Measurements from ENCODE around the gene KRT5.

Gene KRT5

DNA sequence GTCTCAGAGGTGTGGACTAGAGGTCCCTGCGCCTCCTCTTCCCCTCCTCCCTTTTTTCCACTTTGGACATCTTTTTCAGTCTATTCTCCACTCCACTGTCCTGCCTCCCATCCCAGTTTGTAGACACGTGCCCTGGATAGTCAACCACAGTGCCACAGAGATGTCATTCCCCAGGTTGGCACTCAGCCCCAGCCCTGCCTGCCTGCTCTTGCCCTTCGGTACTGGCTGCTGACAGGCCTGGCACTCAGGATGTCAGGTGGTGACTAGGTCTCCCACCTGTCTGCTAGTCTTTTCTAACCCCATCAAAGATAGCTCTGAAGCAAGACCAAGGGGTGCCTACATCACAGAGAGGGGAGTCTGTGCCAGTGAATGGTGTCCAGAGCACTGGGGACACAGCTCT is 16.9 kb upstream of the KRT5 start:
- Histone ChIP-seq H3K9ac (ENCODE audit: low read length) (no peak overlapping the region), H3K9me3 (ENCODE audit: control insufficient read depth, insufficient read depth, low read depth, low read length) (no peaks in the 10 kb centered on the region), H3K4me1 (ENCODE audit: control insufficient read depth, insufficient read depth, low read length) (no peaks in the 10 kb centered on the region; the same call in 1 of the 2 replicates), H3K4me3 (ENCODE audit: low read depth, low read length) (no peak overlapping the region), H3K27me3 (ENCODE audit: control insufficient read depth, insufficient read depth, low read length) (no peaks in the 10 kb centered on the region), H3K27ac (ENCODE audit: low read depth, low read length) (no peak overlapping the region), H3K36me3 (ENCODE audit: control insufficient read depth, insufficient read depth, low read length) (no peaks in the 10 kb centered on the region)

DNA sequence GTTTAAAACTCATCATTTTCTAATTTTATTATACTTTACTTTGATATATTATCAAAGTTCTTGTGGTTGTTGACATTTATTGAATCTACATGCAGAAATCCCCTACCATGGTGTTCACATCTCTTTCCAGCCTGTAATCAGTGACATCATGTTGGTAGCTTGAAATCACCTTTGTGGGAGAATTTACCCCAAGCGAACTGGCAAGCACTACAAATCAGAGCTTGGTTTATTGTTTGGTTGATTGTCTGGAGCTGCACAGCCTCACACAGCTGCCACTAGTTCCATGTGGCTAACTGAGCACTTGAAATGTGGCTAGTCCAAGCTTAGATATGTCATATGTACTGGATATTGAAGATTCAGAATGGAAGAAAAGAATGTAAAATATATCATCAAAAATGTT is 15.4 kb upstream of the KRT5 start:
- no peaks in the 10 kb centered on the region; the same call in 1 of the 2 replicates for H3K4me1 ChIP-seq (ENCODE audit: control insufficient read depth, insufficient read depth, low read length)
- no peak overlapping the region for H3K9ac ChIP-seq (ENCODE audit: low read length)
- no peaks in the 10 kb centered on the region for H3K36me3 ChIP-seq (ENCODE audit: control insufficient read depth, insufficient read depth, low read length)
- no peaks in the 10 kb centered on the region for H3K9me3 ChIP-seq (ENCODE audit: control insufficient read depth, insufficient read depth, low read depth, low read length)
- H3K4me3 ChIP-seq (ENCODE audit: low read depth, low read length) = no peak overlapping the region
- no peaks in the 10 kb centered on the region for H3K27me3 ChIP-seq (ENCODE audit: control insufficient read depth, insufficient read depth, low read length)
- H3K27ac ChIP-seq (ENCODE audit: low read depth, low read length) = no peak overlapping the region

DNA sequence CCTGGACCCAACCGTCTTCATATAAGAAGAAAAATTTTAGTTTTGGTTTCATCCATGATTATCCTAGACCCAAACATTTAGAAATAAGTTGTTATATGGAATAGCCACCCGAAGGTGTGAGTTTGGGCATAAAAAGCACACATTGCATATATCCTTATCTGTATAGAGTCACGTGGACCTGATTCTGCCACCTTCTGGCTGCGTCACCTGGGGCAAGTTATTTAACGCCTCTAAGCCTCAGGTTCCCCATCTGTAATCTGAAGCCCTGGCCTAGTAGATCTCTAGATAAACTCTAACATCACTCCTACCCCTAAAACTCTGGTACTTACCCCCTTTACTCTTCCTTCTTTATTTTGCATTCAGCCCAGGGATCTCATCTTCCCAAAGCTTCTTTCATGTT is 14.3 kb upstream of the KRT5 start:
- Histone ChIP-seq H3K9ac (ENCODE audit: low read length) (no peak overlapping the region), H3K4me1 (ENCODE audit: control insufficient read depth, insufficient read depth, low read length) (no peaks in the 10 kb centered on the region; the same call in 1 of the 2 replicates), H3K27me3 (ENCODE audit: control insufficient read depth, insufficient read depth, low read length) (no peaks in the 10 kb centered on the region), H3K27ac (ENCODE audit: low read depth, low read length) (no peak overlapping the region), H3K4me3 (ENCODE audit: low read depth, low read length) (no peak overlapping the region), H3K9me3 (ENCODE audit: control insufficient read depth, insufficient read depth, low read depth, low read length) (no peaks in the 10 kb centered on the region), H3K36me3 (ENCODE audit: control insufficient read depth, insufficient read depth, low read length) (no peaks in the 10 kb centered on the region)

DNA sequence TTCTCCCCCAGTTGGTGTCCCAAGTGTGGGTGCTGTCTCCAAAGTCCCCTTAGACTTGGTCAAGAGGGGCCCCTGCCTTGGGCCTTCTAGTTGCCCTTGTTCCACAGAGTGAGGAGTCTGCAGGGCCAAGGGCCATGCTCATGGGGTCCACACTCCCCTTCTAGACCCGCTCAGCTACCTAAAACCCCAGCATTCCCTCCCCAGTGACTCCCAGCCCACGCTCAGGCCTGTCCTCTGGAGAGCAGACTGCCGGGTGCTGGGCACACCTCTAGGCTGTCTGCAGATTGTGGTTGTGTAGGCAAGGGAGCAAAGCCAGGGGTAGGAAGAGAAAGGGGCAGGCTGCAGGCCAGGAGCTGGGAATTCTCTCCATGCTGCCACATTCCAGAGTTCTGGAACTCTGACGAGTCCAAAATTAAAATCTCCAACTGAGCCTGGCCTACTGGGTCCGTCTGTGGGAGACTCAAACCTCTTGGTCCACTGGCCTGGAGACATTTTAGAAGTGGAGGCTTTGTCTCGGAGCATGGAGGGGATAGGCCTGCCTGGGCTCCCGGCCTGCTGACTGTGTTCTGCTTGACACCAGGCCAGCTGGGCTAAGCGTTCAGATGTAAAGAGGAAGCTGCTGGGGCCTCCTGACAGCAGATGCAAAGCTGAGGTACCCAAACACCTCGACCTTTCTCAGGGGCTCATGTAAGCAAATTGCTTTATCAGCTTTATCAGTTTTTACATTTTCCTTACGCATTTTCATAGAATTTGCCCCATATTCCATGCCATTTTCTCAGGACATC is 13.7 kb upstream of the KRT5 start:
- Histone ChIP-seq H3K27me3 (ENCODE audit: control insufficient read depth, insufficient read depth, low read length) (no peaks in the 10 kb centered on the region), H3K9ac (ENCODE audit: low read length) (no peak overlapping the region), H3K4me1 (ENCODE audit: control insufficient read depth, insufficient read depth, low read length) (no peaks in the 10 kb centered on the region; the same call in 1 of the 2 replicates), H3K9me3 (ENCODE audit: control insufficient read depth, insufficient read depth, low read depth, low read length) (no peaks in the 10 kb centered on the region), H3K4me3 (ENCODE audit: low read depth, low read length) (no peak overlapping the region), H3K36me3 (ENCODE audit: control insufficient read depth, insufficient read depth, low read length) (no peaks in the 10 kb centered on the region), H3K27ac (ENCODE audit: low read depth, low read length) (no peak overlapping the region)

DNA sequence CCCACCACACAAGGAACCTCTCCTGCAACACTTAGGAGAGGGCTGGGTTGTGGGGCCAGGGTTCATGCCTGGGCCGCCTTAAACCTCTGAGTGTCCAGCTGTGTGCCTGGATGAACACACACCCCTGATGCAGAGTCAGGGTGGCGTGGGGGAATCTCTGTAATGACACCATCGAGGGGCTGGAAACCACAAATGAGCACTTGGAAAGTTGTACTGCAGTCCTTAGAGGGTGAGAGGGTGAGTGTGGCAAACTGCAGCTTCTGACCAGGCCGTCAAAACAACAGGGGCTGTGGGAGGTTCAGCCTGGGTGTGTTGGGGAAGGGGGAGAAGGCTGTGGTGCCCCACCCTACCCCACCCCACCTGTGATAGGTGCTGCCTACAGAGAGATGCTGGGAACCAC is 12.4 kb upstream of the KRT5 start:
- no peak overlapping the region for H3K9ac ChIP-seq (ENCODE audit: low read length)
- no peak overlapping the region for H3K27ac ChIP-seq (ENCODE audit: low read depth, low read length)
- no peaks in the 10 kb centered on the region for H3K36me3 ChIP-seq (ENCODE audit: control insufficient read depth, insufficient read depth, low read length)
- H3K27me3 ChIP-seq (ENCODE audit: control insufficient read depth, insufficient read depth, low read length) = no peaks in the 10 kb centered on the region
- H3K4me3 ChIP-seq (ENCODE audit: low read depth, low read length) = no peak overlapping the region
- no peaks in the 10 kb centered on the region for H3K9me3 ChIP-seq (ENCODE audit: control insufficient read depth, insufficient read depth, low read depth, low read length)
- H3K4me1 ChIP-seq (ENCODE audit: control insufficient read depth, insufficient read depth, low read length) = no peaks in the 10 kb centered on the region

DNA sequence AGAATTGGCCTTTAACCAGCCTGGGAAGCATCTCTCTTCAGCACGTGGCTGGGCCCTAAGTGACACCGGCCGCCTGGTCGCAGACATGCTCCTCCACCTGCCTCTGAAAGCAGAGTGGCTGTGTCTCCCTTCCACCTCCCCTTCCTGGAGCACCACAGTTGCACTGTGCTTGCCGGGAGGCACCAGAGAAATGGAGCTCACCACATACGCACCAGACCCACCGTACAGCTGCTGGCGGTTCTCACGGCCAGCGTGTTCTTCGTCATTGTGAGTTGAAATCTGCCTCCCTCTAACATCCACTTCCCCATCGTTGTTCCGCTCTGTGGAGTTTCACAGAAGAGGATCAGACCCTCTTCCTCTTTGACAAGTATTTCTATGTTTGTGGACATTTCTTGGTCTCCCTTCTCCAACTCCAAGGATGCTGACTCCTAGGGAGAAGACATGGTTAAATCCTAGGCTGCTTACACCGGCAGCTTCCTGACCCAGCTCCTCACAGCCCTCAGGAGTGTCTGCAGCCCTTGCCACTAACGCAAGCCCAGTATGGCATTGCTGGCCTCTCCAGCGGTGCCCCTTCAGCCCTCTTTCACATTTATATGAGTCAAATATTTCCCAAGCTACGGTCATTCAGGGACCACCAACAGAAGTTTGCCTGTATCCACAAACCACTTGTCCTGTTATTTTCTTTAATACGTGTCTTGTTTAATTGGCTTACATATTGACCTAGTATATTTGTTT is 11.5 kb upstream of the KRT5 start:
- Histone ChIP-seq H3K4me1 (ENCODE audit: control insufficient read depth, insufficient read depth, low read length) (no peaks in the 10 kb centered on the region), H3K27ac (ENCODE audit: low read depth, low read length) (no peak overlapping the region), H3K27me3 (ENCODE audit: control insufficient read depth, insufficient read depth, low read length) (no peaks in the 10 kb centered on the region), H3K4me3 (ENCODE audit: low read depth, low read length) (no peak overlapping the region), H3K9ac (ENCODE audit: low read length) (no peak overlapping the region), H3K9me3 (ENCODE audit: control insufficient read depth, insufficient read depth, low read depth, low read length) (no peaks in the 10 kb centered on the region), H3K36me3 (ENCODE audit: control insufficient read depth, insufficient read depth, low read length) (no peaks in the 10 kb centered on the region)

DNA sequence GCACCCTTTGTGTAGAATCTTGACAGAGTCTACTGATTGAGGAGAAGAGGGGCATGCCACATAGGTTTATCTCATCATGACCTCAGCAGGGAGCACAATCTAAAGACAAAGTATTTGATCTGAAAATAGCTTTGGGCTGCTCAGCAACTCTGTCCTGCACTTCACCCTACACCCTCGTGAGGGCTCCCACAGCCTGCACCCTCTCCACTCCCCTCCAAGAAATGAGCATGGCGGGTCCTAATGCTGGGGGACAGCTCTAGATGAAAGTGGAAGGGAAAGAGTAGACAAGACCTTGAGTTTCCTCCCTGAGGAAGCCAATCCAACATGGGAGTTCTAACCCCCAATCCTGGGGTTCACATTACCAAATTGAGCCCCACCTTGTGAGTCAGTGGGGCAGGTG is 10.7 kb upstream of the KRT5 start:
- Histone ChIP-seq H3K9ac (ENCODE audit: low read length) (no peak overlapping the region), H3K36me3 (ENCODE audit: control insufficient read depth, insufficient read depth, low read length) (no peaks in the 10 kb centered on the region), H3K27me3 (ENCODE audit: control insufficient read depth, insufficient read depth, low read length) (no peaks in the 10 kb centered on the region), H3K27ac (ENCODE audit: low read depth, low read length) (no peak overlapping the region), H3K4me3 (ENCODE audit: low read depth, low read length) (no peak overlapping the region), H3K4me1 (ENCODE audit: control insufficient read depth, insufficient read depth, low read length) (no peaks in the 10 kb centered on the region), H3K9me3 (ENCODE audit: control insufficient read depth, insufficient read depth, low read depth, low read length) (no peaks in the 10 kb centered on the region)

DNA sequence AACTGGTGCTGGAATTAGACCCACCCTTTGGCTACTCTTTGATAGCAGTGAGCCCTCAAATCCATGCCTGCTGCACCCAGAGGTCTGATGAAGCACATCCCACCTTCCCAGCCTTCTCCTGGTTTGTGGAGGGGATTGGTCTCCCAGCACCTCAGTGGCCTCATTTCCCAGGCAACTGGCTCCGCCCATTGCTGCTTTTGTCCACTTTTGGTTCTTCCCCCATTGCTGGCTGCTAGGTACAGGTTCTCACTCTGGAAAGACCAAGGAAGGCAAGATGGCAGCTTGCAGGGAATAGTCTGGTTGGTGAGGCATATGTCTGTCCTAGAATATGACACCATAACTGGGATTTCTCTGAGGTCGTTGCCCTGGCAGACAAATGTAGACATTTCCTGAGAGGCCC is 10.2 kb upstream of the KRT5 start:
- no peaks in the 10 kb centered on the region for H3K9me3 ChIP-seq (ENCODE audit: control insufficient read depth, insufficient read depth, low read depth, low read length)
- no peak overlapping the region for H3K4me3 ChIP-seq (ENCODE audit: low read depth, low read length)

DNA sequence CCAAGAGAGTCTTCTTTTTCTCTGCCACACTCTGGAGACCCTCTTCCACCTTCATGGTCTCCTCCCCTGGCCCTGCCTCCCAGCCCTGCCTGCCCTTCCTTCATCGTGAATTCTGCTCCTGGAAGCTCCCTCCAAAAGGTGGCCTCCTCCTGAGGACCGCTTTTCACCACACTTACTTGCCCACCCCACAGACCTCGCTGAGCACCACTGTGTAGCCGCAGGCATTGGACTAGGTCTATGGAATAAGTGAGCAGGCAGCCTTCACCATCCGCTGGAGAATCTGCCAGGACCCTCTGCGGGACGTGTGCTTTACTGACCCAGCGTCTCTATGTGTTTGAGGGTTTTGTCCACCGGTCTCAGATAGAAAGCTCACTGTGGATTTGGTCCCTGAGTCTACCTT is 9.7 kb upstream of the KRT5 start:
- H3K9ac ChIP-seq (ENCODE audit: low read length) = no peak overlapping the region
- H3K27me3 ChIP-seq (ENCODE audit: control insufficient read depth, insufficient read depth, low read length) = no peaks in the 10 kb centered on the region
- H3K4me3 ChIP-seq (ENCODE audit: low read depth, low read length) = no peak overlapping the region
- no peaks in the 10 kb centered on the region for H3K9me3 ChIP-seq (ENCODE audit: control insufficient read depth, insufficient read depth, low read depth, low read length)
- H3K36me3 ChIP-seq (ENCODE audit: control insufficient read depth, insufficient read depth, low read length) = no peaks in the 10 kb centered on the region
- H3K27ac ChIP-seq (ENCODE audit: low read depth, low read length) = no peak overlapping the region
- no peaks in the 10 kb centered on the region for H3K4me1 ChIP-seq (ENCODE audit: control insufficient read depth, insufficient read depth, low read length)

More for the DNA sequence above, 10.2 kb upstream of the KRT5 start:
- no peak overlapping the region for H3K27ac ChIP-seq (ENCODE audit: low read depth, low read length)
- no peak overlapping the region for H3K9ac ChIP-seq (ENCODE audit: low read length)
- no peaks in the 10 kb centered on the region for H3K36me3 ChIP-seq (ENCODE audit: control insufficient read depth, insufficient read depth, low read length)
- no peaks in the 10 kb centered on the region for H3K27me3 ChIP-seq (ENCODE audit: control insufficient read depth, insufficient read depth, low read length)
- H3K4me1 ChIP-seq (ENCODE audit: control insufficient read depth, insufficient read depth, low read length) = no peaks in the 10 kb centered on the region

DNA sequence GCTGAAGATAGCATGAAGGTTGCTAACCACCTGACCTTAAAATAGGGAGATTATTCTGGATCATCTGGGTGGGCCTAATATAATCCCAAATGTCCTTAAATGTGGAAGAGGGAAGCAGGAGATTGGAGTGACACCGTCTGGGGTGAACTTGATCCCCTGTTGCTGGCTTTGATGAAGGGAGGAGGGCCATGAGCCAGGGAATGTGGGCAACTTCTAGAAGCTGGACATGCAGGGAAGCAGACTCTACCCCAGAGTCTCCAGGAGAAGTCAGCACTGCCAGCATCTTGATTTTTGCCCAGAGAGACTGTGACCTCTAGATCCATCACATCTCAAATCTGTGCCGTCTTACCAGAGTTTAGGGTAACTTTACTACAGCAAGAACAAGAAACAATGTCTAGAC is 9.2 kb upstream of the KRT5 start:
- Histone ChIP-seq H3K27ac (ENCODE audit: low read depth, low read length) (no peak overlapping the region), H3K4me3 (ENCODE audit: low read depth, low read length) (no peak overlapping the region), H3K36me3 (ENCODE audit: control insufficient read depth, insufficient read depth, low read length) (no peaks in the 10 kb centered on the region), H3K9ac (ENCODE audit: low read length) (no peak overlapping the region), H3K9me3 (ENCODE audit: control insufficient read depth, insufficient read depth, low read depth, low read length) (no peaks in the 10 kb centered on the region), H3K4me1 (ENCODE audit: control insufficient read depth, insufficient read depth, low read length) (no peaks in the 10 kb centered on the region), H3K27me3 (ENCODE audit: control insufficient read depth, insufficient read depth, low read length) (no peaks in the 10 kb centered on the region)

DNA sequence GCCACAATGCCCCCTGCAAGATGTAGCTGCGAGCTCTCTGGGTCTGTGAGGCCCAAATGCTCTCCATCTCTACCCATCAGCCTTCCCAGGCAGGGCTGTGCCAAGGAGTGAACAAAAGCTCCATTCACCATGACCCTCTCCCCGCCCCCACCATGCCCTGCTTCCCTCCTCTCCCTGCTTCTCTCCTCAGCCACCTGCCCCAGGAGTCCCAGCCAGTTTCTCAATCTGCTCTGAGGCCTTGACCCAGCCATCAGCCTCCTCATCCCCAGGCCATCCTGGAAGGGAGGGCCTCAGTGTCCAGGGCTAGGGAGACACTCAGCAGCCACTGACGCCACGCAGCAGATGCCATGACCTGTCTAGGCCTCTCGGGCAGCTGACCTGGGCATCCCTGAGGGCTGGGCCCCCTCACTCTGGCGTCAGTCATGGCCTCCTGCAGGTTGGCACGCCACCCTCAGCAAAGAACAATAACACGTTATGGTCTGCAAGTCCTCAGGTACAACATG is 8.5 kb upstream of the KRT5 start:
- Histone ChIP-seq H3K27ac (ENCODE audit: low read depth, low read length) (no peak overlapping the region), H3K9ac (ENCODE audit: low read length) (no peak overlapping the region), H3K4me1 (ENCODE audit: control insufficient read depth, insufficient read depth, low read length) (no peaks in the 10 kb centered on the region), H3K36me3 (ENCODE audit: control insufficient read depth, insufficient read depth, low read length) (no peaks in the 10 kb centered on the region), H3K9me3 (ENCODE audit: control insufficient read depth, insufficient read depth, low read depth, low read length) (no peaks in the 10 kb centered on the region), H3K27me3 (ENCODE audit: control insufficient read depth, insufficient read depth, low read length) (no peaks in the 10 kb centered on the region), H3K4me3 (ENCODE audit: low read depth, low read length) (no peak overlapping the region)

Data from HUES6 (cell line).